Parathyroid adenoma (tissue), 2 donors: ENCODE data around the gene UBE2D2.
"Not testable (repeated sequence)": the region's sequence is repeated elsewhere in the genome, so short reads cannot be mapped to it uniquely, and the experiment has no call there.

Source experiments
- H2AFZ ChIP-seq: fragments of 300-600 bp; sonication (generic); one replicate; pipeline ENCODE4 v1.7.0; 2017; ENCODE audit warnings: antibody characterized with exemption, mild to moderate bottlenecking
- H3K27ac ChIP-seq: fragments of 300-600 bp; sonication (generic); one replicate; pipeline ENCODE4 v1.7.0; 2017
- H3K27me3 ChIP-seq: fragments of 300-600 bp; sonication (generic); one replicate; pipeline ENCODE4 v1.7.0; 2017; ENCODE audit warnings: low read length; ENCODE audit not compliant: control insufficient read depth, insufficient read depth
- H3K36me3 ChIP-seq: fragments of 300-600 bp; sonication (generic); one replicate; pipeline ENCODE4 v1.7.0; 2017; ENCODE audit warnings: low read length; ENCODE audit not compliant: control insufficient read depth, insufficient read depth
- H3K4me1 ChIP-seq: fragments of 300-600 bp; sonication (generic); one replicate; pipeline ENCODE4 v1.7.0; 2017; ENCODE audit warnings: control low read depth
- H3K4me2 ChIP-seq: fragments of 300-600 bp; sonication (generic); one replicate; pipeline ENCODE4 v1.7.0; 2017; ENCODE audit warnings: low read length
- H3K4me3 ChIP-seq: fragments of 300-600 bp; sonication (generic); one replicate; pipeline ENCODE4 v1.7.0; 2017; ENCODE audit warnings: low read depth, low read length
- H3K79me2 ChIP-seq: fragments of 300-600 bp; sonication (generic); one replicate; pipeline ENCODE4 v1.7.0; 2017; ENCODE audit warnings: control low read depth
- H3K9ac ChIP-seq: fragments of 300-600 bp; sonication (generic); one replicate; pipeline ENCODE4 v1.7.0; 2017; ENCODE audit warnings: mild to moderate bottlenecking
- H3K9me3 ChIP-seq: fragments of 300-600 bp; sonication (generic); one replicate; pipeline ENCODE4 v1.7.0; 2017; ENCODE audit warnings: low read length; ENCODE audit not compliant: control insufficient read depth
- TF ChIP-seq, protein P1 (sequence below): fragments of 300-600 bp; sonication (generic); IDR thresholded peaks from one replicate; pipeline ENCODE4 v1.7.0; 2017; ENCODE audit warnings: antibody characterized with exemption, mild to moderate bottlenecking
- donor health status: primary hyperparathyroidism.

Gene UBE2D2

DNA sequence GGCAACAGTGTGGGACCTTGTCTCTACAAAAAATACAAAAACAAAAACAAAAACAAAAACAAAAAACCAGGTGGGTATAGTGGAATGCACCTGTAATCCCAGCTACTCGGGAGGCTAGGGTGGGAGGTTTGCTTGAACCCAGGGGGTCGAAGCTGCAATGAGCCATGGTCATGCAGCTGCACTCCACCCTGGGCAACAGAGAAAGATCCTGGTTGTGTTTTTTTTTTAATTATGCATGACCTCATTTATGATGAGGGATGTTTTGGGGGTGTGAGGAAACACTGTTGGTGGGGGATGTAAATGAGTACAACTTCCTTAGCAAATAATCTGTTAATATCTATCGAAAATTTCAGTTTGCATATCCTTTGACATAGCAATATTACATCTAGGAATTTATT is 29.4 kb upstream of the UBE2D2 start:
- Histone ChIP-seq H3K27ac (no peak overlapping the region), H3K79me2 (no peaks in the 10 kb centered on the region), H2AFZ (no peak overlapping the region), H3K4me1 (no peaks in the 10 kb centered on the region), H3K9ac (no peak overlapping the region), H3K4me3 (no peak overlapping the region), H3K4me2 (no peak overlapping the region), H3K9me3 (no peaks in the 10 kb centered on the region), H3K27me3 (no peaks in the 10 kb centered on the region), H3K36me3 (no peaks in the 10 kb centered on the region)
- TF ChIP-seq, protein P1, sequence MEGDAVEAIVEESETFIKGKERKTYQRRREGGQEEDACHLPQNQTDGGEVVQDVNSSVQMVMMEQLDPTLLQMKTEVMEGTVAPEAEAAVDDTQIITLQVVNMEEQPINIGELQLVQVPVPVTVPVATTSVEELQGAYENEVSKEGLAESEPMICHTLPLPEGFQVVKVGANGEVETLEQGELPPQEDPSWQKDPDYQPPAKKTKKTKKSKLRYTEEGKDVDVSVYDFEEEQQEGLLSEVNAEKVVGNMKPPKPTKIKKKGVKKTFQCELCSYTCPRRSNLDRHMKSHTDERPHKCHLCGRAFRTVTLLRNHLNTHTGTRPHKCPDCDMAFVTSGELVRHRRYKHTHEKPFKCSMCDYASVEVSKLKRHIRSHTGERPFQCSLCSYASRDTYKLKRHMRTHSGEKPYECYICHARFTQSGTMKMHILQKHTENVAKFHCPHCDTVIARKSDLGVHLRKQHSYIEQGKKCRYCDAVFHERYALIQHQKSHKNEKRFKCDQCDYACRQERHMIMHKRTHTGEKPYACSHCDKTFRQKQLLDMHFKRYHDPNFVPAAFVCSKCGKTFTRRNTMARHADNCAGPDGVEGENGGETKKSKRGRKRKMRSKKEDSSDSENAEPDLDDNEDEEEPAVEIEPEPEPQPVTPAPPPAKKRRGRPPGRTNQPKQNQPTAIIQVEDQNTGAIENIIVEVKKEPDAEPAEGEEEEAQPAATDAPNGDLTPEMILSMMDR = no peak

GRCh38 chr5:139543423-139543991 is 17.6 kb upstream of the UBE2D2 start:
- no peak overlapping the region for H3K4me2 ChIP-seq
- H3K79me2 ChIP-seq = no peaks in the 10 kb centered on the region
- no peaks in the 10 kb centered on the region for H3K4me1 ChIP-seq
- peak overlapping the region; percentile 9 for H3K4me3 ChIP-seq
- no peak overlapping the region for H3K9ac ChIP-seq
- peak overlapping the region; percentile 38 for H2AFZ ChIP-seq
- TF ChIP-seq, protein P1 = no peak
- no peaks in the 10 kb centered on the region for H3K36me3 ChIP-seq
- no peaks in the 10 kb centered on the region for H3K27me3 ChIP-seq
- H3K9me3 ChIP-seq = no peaks in the 10 kb centered on the region
- no peak overlapping the region for H3K27ac ChIP-seq

GRCh38 chr5:139546593-139546992 is 14.5 kb upstream of the UBE2D2 start:
- H3K9ac ChIP-seq, H3K27me3 ChIP-seq, H3K4me3 ChIP-seq, H2AFZ ChIP-seq, H3K36me3 ChIP-seq, H3K4me2 ChIP-seq, H3K79me2 ChIP-seq, H3K4me1 ChIP-seq, H3K27ac ChIP-seq, H3K9me3 ChIP-seq: not testable (repeated sequence)

- H3K36me3 ChIP-seq = no peaks in the 10 kb centered on the region
- no peaks in the 10 kb centered on the region for H3K27me3 ChIP-seq
- H3K9me3 ChIP-seq = no peaks in the 10 kb centered on the region
- no peak overlapping the region for H3K9ac ChIP-seq
- no peak overlapping the region for H3K4me3 ChIP-seq
- no peak overlapping the region for H3K27ac ChIP-seq
- H3K4me2 ChIP-seq = no peak overlapping the region
- TF ChIP-seq, protein P1 = no peak
- H3K79me2 ChIP-seq = no peaks in the 10 kb centered on the region
- no peaks in the 10 kb centered on the region for H3K4me1 ChIP-seq
- no peak overlapping the region for H2AFZ ChIP-seq
Observed at GRCh38 chr5:139549162-139549894, 11.8 kb upstream of the UBE2D2 start.

DNA sequence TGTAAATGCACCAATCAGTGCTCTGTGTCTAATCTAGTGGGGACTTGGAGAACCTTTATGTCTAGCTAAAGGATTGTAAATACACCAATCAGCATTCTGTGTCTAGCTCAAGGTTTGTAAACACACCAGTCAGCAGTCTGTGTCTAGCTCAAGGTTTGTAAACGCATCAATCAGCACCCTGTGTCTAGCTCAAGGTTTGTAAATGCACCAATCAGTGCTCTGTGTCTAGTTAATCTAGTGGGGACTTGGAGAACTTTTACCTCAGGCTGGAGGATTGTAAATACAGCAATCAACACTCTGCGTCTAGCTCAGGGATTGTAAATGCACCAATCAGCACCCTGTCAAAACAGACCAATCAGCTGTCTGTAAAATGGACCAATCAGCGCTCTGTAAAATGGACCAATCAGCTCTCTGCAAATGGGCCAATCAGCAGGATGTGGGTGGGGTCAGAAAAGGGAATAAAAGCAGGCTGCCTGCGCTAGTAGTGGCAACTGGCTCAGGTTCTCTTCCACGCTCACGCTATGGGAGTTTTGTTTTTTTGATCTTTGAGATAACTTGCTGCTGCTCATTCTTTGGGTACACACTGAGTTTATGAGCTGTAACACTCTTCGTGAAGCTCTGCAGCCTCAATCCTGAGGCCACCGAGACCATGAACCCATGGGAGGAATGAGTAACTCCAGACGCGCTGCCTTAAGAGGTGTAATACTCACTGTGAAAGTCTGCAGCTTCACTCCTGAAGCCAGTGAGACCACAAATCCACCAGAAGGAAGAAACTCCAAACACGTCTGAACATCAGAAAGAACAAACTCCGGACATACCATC is 10.9 kb upstream of the UBE2D2 start:
- H2AFZ ChIP-seq = not testable (repeated sequence)

More for the DNA sequence above, 10.9 kb upstream of the UBE2D2 start:
- H3K4me2 ChIP-seq, H3K36me3 ChIP-seq, H3K9me3 ChIP-seq, H3K4me1 ChIP-seq, H3K9ac ChIP-seq, H3K27ac ChIP-seq, H3K79me2 ChIP-seq, H3K27me3 ChIP-seq, H3K4me3 ChIP-seq: not testable (repeated sequence)
